NCI-H82 (cell line): ENCODE results near the gene SETX.
"Not testable (repeated sequence)": the region's sequence is repeated elsewhere in the genome, so short reads cannot be mapped to it uniquely, and the experiment has no call there.

Source experiments
- DNase-seq: peaks from one replicate; lab custom pipeline; 2025; lab: John Stamatoyannopoulos, UW

Gene SETX

GRCh38 chr9:132283165-132283564 lies 71.6 kb downstream of the SETX start:
- no peak for DNase-seq

GRCh38 chr9:132274861-132275260 lies 79.9 kb downstream of the SETX start:
- DNase-seq: no peak

GRCh38 chr9:132269704-132270516 lies 84.9 kb downstream of the SETX start:
- not testable (repeated sequence) for DNase-seq

- peak; percentile 81 for DNase-seq
Measured at GRCh38 chr9:132268725-132269352, 85.9 kb downstream of the SETX start.

- no peak for DNase-seq
Measured at GRCh38 chr9:132267660-132268059, 87.1 kb downstream of the SETX start.

- no peak for DNase-seq
Measured at GRCh38 chr9:132266017-132266416, 88.8 kb downstream of the SETX start.

- no peak for DNase-seq
Measured at GRCh38 chr9:132260846-132261245, 93.9 kb downstream of the SETX start.

- DNase-seq: peak; percentile 53
Measured at GRCh38 chr9:132250324-132251262, 104.2 kb downstream of the SETX start.

GRCh38 chr9:132249690-132250089 lies 105.1 kb downstream of the SETX start:
- no peak for DNase-seq

GRCh38 chr9:132249123-132249522 lies 105.7 kb downstream of the SETX start:
- DNase-seq: no peak

GRCh38 chr9:132247942-132248341 lies 106.8 kb downstream of the SETX start:
- DNase-seq: no peak

- DNase-seq: no peak
Measured at GRCh38 chr9:132245465-132245864, 109.3 kb downstream of the SETX start.

GRCh38 chr9:132244582-132245455 lies 110.0 kb downstream of the SETX start:
- DNase-seq: no peak

GRCh38 chr9:132243156-132244074 lies 111.4 kb downstream of the SETX start:
- no peak for DNase-seq

GRCh38 chr9:132242621-132243155 lies 112.1 kb downstream of the SETX start:
- peak; percentile 37 for DNase-seq

- peak; percentile 63 for DNase-seq
Measured at GRCh38 chr9:132241840-132242620, 112.8 kb downstream of the SETX start.

GRCh38 chr9:132241483-132241839 lies 113.3 kb downstream of the SETX start:
- DNase-seq: no peak

GRCh38 chr9:132240841-132241482 lies 113.8 kb downstream of the SETX start:
- peak; percentile 99 for DNase-seq
